GM23248 (cell line): Measurements from ENCODE around the gene KCNA5. TPM values are rescaled to one million over a fixed set of nuclear protein-coding genes. Genes with fewer than 3 reads are reported as not detected.

ENCODE experiments used
- DNase-seq: peaks from one replicate; pipeline ENCODE4 v3.0.0-alpha.2; 2015
- H2AFZ ChIP-seq: fragments of 200-600 bp; sonication (generic); 2 replicates; pipeline ENCODE4 v1.6.1; 2016; ENCODE audit warnings: antibody characterized with exemption
- H3F3A ChIP-seq: fragments of 200-600 bp; sonication (generic); 2 replicates; pipeline ENCODE4 v1.6.1; 2016; ENCODE audit warnings: mild to moderate bottlenecking, antibody characterized with exemption, mixed run types; ENCODE audit not compliant: insufficient read depth
- H3K27ac ChIP-seq: fragments of 200-600 bp; sonication (generic); 2 replicates; pipeline ENCODE4 v1.5.1; 2016; ENCODE audit warnings: mild to moderate bottlenecking
- H3K27me3 ChIP-seq: fragments of 200-600 bp; sonication (generic); replicated peaks from 2 replicates; pipeline ENCODE4 v1.6.1; 2016; ENCODE audit warnings: mild to moderate bottlenecking; ENCODE audit not compliant: insufficient read depth
- H3K36me3 ChIP-seq: fragments of 200-600 bp; sonication (generic); 2 replicates; pipeline ENCODE4 v1.6.1; 2016; ENCODE audit warnings: low read depth, mild to moderate bottlenecking
- H3K4me1 ChIP-seq: fragments of 200-600 bp; sonication (generic); 2 replicates; pipeline ENCODE4 v1.6.1; 2016; ENCODE audit warnings: mild to moderate bottlenecking; ENCODE audit not compliant: insufficient read depth
- H3K4me2 ChIP-seq: fragments of 200-600 bp; sonication (generic); one replicate; pipeline ENCODE4 v1.6.1; 2016; ENCODE audit warnings: mild to moderate bottlenecking; ENCODE audit not compliant: unreplicated experiment
- H3K4me3 ChIP-seq: fragments of 200-600 bp; sonication (generic); 2 replicates; pipeline ENCODE4 v1.5.1; 2016; ENCODE audit warnings: mild to moderate bottlenecking
- H3K79me2 ChIP-seq: fragments of 200-600 bp; sonication (generic); 2 replicates; pipeline ENCODE4 v1.6.1; 2016; ENCODE audit warnings: mild to moderate bottlenecking; ENCODE audit not compliant: insufficient read depth
- H3K9ac ChIP-seq: fragments of 200-600 bp; sonication (generic); 2 replicates; pipeline ENCODE4 v1.6.1; 2016; ENCODE audit warnings: mild to moderate bottlenecking
- H3K9me2 ChIP-seq: fragments of 200-600 bp; sonication (generic); 2 replicates; pipeline ENCODE4 v1.6.1; 2016; ENCODE audit warnings: mixed run types, mild to moderate bottlenecking, moderate library complexity; ENCODE audit not compliant: insufficient read depth
- H3K9me3 ChIP-seq: fragments of 200-600 bp; sonication (generic); one replicate; pipeline ENCODE4 v1.6.1; 2017; ENCODE audit warnings: low read depth
- H4K20me1 ChIP-seq: fragments of 200-600 bp; sonication (generic); 2 replicates; pipeline ENCODE4 v1.6.0; 2016; ENCODE audit not compliant: insufficient read depth
- EZH2 ChIP-seq: fragments of 200-600 bp; sonication (generic); IDR thresholded peaks from 2 replicates; pipeline ENCODE4 v1.6.1; 2018; ENCODE audit warnings: antibody characterized with exemption, mild to moderate bottlenecking; ENCODE audit not compliant: insufficient read depth, poor library complexity, severe bottlenecking
- EZH2phosphoT487 ChIP-seq: fragments of 200-600 bp; sonication (generic); IDR thresholded peaks from 2 replicates; pipeline ENCODE4 v1.6.1; 2018; ENCODE audit warnings: antibody characterized with exemption, moderate library complexity, mild to moderate bottlenecking, low read depth; ENCODE audit not compliant: insufficient read depth
- whole genome bisulfite sequencing, 2 experiments: methylation state at CpG; one replicate each; pipeline ENCODE4 v1.1.6; 2015 to 2017; ENCODE audit warnings: low lambda C conversion rate in 2 of 2, low coverage in 1 of 2; ENCODE audit errors: missing lambda C conversion rate in 2 of 2; 5-methylcytosine and 5-hydroxymethylcytosine counted together
- in situ Hi-C: fragments of 300-500 bp; cut with MboI; formaldehyde crosslinking; loops from 2 replicates; pipeline ENCODE4 v1.15.0; 2020
- polyA plus RNA-seq: library from polyadenylated mRNA; unstranded; fragments of >200 nt; fragmentation: Nextera tagmentation; extraction: Ambion mirVana; gene quantifications from 2 replicates; pipeline ENCODE4 v1.2.1, GENCODE V29; 2016
- total RNA-seq: library from RNA; depleted of rRNA; stranded (reverse); fragments of >200 nt; shearing (Covaris generic); gene quantifications from 2 replicates; pipeline ENCODE4 v1.2.3, GENCODE V29; 2014

The KCNA5 gene
- total and polyA plus RNA-seq, 2 experiments from 2014 or later: not detected

DNA sequence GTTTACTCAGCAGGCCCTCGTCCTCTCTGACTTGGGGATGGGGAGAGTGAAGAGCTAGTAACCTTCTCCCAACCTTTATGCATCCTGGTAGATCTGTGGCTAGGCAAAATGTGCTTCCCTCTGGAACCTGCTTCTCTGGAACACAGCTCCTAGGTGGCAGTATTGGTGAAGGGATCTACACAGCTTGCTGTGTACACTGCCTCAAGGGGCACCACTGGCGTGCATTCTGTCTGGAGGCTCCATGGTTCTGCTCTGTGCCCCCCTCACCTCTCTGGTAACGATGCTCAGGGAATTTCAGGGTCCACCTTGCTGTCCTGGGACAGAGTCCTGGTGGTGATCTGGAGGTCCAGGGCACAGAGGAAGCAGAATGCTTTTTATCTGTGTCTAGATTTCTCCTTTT is 43.5 kb upstream of the KCNA5 start:
- Histone ChIP-seq H3K9me3 (no peaks in the 10 kb centered on the region), H3K4me1 (peaks cover 11% of the 10 kb centered on the region), H3K36me3 (no peaks in the 10 kb centered on the region), H3K79me2 (no peaks in the 10 kb centered on the region), H2AFZ (no peak overlapping the region), H4K20me1 (no peaks in the 10 kb centered on the region), H3K27me3 (no peaks in the 10 kb centered on the region), H3F3A (peaks cover 9% of the 10 kb centered on the region; the same call in 1 of the 2 replicates), H3K27ac (no peak overlapping the region), H3K9me2 (no peaks in the 10 kb centered on the region), H3K4me2 (no peak overlapping the region), H3K4me3 (no peak overlapping the region), H3K9ac (no peak overlapping the region)
- 76 to 85% methylated on average over 3 of the region's 3 CpGs for WGBS, 2 experiments
- TF ChIP-seq EZH2phosphoT487 (no peak), EZH2 (no peak)
- DNase-seq: no peak
- in situ Hi-C loops: no loop called here

DNA sequence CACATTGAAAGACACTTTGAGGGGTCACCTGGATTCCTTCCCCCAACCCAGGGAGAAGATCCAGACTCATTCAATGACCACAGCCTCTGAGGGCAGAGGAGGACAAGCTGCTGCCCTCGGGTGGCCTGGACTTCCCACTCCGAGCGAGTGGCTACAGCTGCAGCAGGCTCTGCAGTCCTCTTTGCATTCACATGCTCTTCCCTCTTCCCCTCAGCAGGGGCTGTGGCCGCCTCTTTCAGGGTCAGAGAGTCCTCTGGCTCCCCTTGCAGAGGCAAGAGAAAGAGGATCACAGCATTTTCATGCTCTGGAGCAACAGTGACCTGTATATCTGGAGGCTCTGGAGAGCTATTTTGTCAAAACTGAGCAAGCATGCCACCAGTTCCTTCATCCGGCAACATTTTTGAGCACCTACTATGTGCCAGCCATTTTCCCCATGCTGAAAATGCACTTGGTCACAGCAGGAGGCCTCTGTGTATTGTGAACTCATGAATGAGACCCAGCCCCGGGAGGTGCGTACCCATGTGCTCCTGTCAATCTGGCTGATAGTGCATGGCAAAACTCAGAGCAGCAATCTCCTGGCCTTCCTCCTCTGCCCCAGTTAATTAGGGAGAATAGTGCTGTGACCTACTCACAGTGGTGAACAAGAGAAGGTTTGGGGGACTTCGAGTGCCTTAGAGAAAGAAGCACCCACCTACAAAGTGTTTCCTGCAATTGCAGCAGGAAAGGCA is 42.9 kb upstream of the KCNA5 start:
- Histone ChIP-seq H3K4me1 (peaks cover 11% of the 10 kb centered on the region), H3K36me3 (no peaks in the 10 kb centered on the region), H3K79me2 (no peaks in the 10 kb centered on the region), H3K4me2 (no peak overlapping the region), H3K4me3 (no peak overlapping the region), H3K9ac (no peak overlapping the region), H3K9me3 (no peaks in the 10 kb centered on the region), H3K27me3 (peaks cover 4% of the 10 kb centered on the region; the same call in 1 of the 2 replicates), H3K9me2 (no peaks in the 10 kb centered on the region), H2AFZ (no peak overlapping the region), H3K27ac (no peak overlapping the region), H3F3A (peaks cover 9% of the 10 kb centered on the region; the same call in 1 of the 2 replicates), H4K20me1 (no peaks in the 10 kb centered on the region)
- DNase-seq: no peak
- in situ Hi-C loops: no loop called here
- WGBS, 2 experiments: 84 to 86% methylated on average over 7 to 8 of the region's 8 CpGs
- TF ChIP-seq EZH2 (no peak), EZH2phosphoT487 (no peak)

DNA sequence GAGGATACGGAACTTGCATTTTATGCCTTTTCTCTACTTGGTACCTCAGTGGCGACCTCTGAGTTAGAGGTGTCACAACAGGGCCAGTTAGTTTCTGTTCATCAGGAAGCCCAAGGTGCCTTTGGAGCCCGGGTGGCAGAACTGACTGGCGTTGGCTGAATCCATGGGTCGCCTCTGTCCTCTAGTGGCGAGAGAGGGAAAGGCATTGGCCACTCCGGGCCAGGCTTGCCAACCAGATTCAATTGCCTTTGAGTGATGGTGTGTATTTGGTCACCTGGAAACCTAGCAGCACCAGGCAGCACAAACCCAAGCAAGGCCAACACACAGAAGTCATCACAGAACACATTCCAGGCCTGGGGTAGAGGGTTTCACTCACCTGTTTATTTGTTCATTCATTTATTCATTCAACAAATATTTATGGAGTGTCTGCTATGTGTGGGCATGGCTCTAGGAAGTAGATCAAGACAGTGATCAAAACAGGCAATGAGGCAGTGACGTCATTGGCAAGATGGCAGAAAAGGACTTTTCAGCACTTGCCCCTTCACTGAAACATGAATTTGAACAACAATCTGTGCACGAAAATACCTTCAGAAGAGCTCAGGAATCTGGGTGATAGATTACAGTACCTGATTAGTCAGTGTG is 40.5 kb upstream of the KCNA5 start:
- Histone ChIP-seq H3K27ac (no peak overlapping the region), H3K9ac (no peak overlapping the region), H3F3A (0 out of 2 replicates have a peak, but pooled peaks cover 4% of the 10 kb centered on the region), H3K4me3 (no peak overlapping the region), H4K20me1 (no peaks in the 10 kb centered on the region), H3K36me3 (no peaks in the 10 kb centered on the region), H3K27me3 (peaks cover 4% of the 10 kb centered on the region; the same call in 1 of the 2 replicates), H3K4me1 (peaks cover 4% of the 10 kb centered on the region), H3K4me2 (no peak overlapping the region), H2AFZ (no peak overlapping the region), H3K9me2 (no peaks in the 10 kb centered on the region), H3K79me2 (no peaks in the 10 kb centered on the region), H3K9me3 (no peaks in the 10 kb centered on the region)
- in situ Hi-C loops: no loop called here
- WGBS, 2 experiments: 15 to 23% methylated on average over 9 of the region's 9 CpGs
- DNase-seq: peak; percentile 81
- TF ChIP-seq EZH2phosphoT487: no peak

DNA sequence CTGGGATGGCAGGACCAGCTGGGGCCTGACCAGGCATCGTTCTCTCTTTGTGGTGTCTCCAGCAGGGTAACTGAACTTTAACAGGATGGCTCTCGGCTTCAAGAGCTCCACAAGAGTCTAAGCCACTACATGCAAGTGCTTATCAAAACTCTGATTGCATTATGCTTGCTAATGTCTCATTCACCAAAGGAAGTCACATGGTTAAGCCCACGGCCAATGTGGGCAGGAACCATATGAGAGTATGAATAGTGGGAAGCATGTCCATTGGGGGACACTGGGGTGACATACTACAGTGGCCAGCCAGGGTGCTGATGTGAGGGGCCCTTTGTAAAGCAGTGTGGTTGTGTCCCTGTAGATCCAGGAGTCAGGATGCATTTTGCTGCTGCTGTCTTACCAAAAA is 35.0 kb upstream of the KCNA5 start:
- Histone ChIP-seq H3K4me2 (no peak overlapping the region), H3K27ac (no peak overlapping the region), H3K4me1 (no peaks in the 10 kb centered on the region), H3K27me3 (peaks cover 7% of the 10 kb centered on the region; the same call in 1 of the 2 replicates), H3F3A (no peaks in the 10 kb centered on the region), H3K9ac (no peak overlapping the region), H3K79me2 (no peaks in the 10 kb centered on the region), H4K20me1 (no peaks in the 10 kb centered on the region), H3K36me3 (no peaks in the 10 kb centered on the region), H2AFZ (no peak overlapping the region), H3K9me2 (no peaks in the 10 kb centered on the region), H3K4me3 (no peak overlapping the region), H3K9me3 (no peaks in the 10 kb centered on the region)
- in situ Hi-C loops: no loop called here
- no peak for DNase-seq
- no peak for TF ChIP-seq EZH2phosphoT487
- TF ChIP-seq EZH2: no peak
- 40 to 49% methylated on average over 3 of the region's 3 CpGs for WGBS, 2 experiments
